ENCODE measurements around the gene ARID5B. TPM values are rescaled to one million over a fixed set of nuclear protein-coding genes. Genes with fewer than 3 reads are reported as not detected.
A peak's percentile ranks its signal among the peaks of the same experiment; 100 is the strongest.

ARID5B gene
- total and polyA plus RNA-seq, 2 experiments from 2014 or later = 53.2 to 55.0 TPM

- DNase-seq (ENCODE audit: low spot score) = no peak
- H3K27me3 ChIP-seq = no peaks in the 10 kb centered on the region
- H3K4me1 ChIP-seq (ENCODE audit: insufficient read depth) = peaks cover 34% of the 10 kb centered on the region
- H3K9me3 ChIP-seq (ENCODE audit: low read depth) = no peaks in the 10 kb centered on the region
- peak overlapping the region; percentile 3 for H2AFZ ChIP-seq
- WGBS (ENCODE audit: low lambda C conversion rate, missing lambda C conversion rate) = 71% methylated on average over 1 of the region's 1 CpG
- peak overlapping the region; percentile 87 for H3K27ac ChIP-seq
- peak overlapping the region; percentile 55 for H3K4me2 ChIP-seq
- H3K4me3 ChIP-seq = no peak overlapping the region
- no peaks in the 10 kb centered on the region for H4K20me1 ChIP-seq (ENCODE audit: insufficient read depth, poor library complexity, severe bottlenecking)
- H3K9me2 ChIP-seq (replicated peaks; ENCODE audit: insufficient read depth) = no peaks in the 10 kb centered on the region
- H3K79me2 ChIP-seq = peaks cover 62% of the 10 kb centered on the region
- no peaks in the 10 kb centered on the region for H3K36me3 ChIP-seq (replicated peaks; ENCODE audit: insufficient read depth, low read depth)
- TF ChIP-seq EZH2phosphoT487 (IDR thresholded peaks at IDR 0.05; ENCODE audit: low read depth, severe bottlenecking, unreplicated experiment) (no peak), EZH2 (IDR thresholded peaks at IDR 0.05; ENCODE audit: borderline replicate concordance) (no peak), CTCF (IDR thresholded peaks at IDR 0.05; ENCODE audit: poor library complexity) (no peak)
Observed at GRCh38 chr10:61943674-61944378, 42.3 kb downstream of the ARID5B start.

GRCh38 chr10:61944410-61945147, 43.1 kb downstream of the ARID5B start:
- TF ChIP-seq CTCF (IDR thresholded peaks at IDR 0.05; ENCODE audit: poor library complexity) (no peak), EZH2phosphoT487 (IDR thresholded peaks at IDR 0.05; ENCODE audit: low read depth, severe bottlenecking, unreplicated experiment) (no peak), EZH2 (IDR thresholded peaks at IDR 0.05; ENCODE audit: borderline replicate concordance) (no peak)
- H3K27ac ChIP-seq = peak overlapping the region; percentile 87
- WGBS (ENCODE audit: low lambda C conversion rate, missing lambda C conversion rate) = 60% methylated on average over 1 of the region's 1 CpG
- no peaks in the 10 kb centered on the region for H3K36me3 ChIP-seq (replicated peaks; ENCODE audit: insufficient read depth, low read depth)
- H3K9me3 ChIP-seq (ENCODE audit: low read depth) = no peaks in the 10 kb centered on the region
- H2AFZ ChIP-seq = no peak overlapping the region
- no peaks in the 10 kb centered on the region for H3K9me2 ChIP-seq (replicated peaks; ENCODE audit: insufficient read depth)
- H4K20me1 ChIP-seq (ENCODE audit: insufficient read depth, poor library complexity, severe bottlenecking) = no peaks in the 10 kb centered on the region
- peak overlapping the region; percentile 26 for H3K4me2 ChIP-seq
- no peak overlapping the region for H3K4me3 ChIP-seq
- peaks cover 64% of the 10 kb centered on the region for H3K79me2 ChIP-seq
- no peaks in the 10 kb centered on the region for H3K27me3 ChIP-seq
- H3K4me1 ChIP-seq (ENCODE audit: insufficient read depth) = peaks cover 28% of the 10 kb centered on the region
- DNase-seq (ENCODE audit: low spot score) = no peak

GRCh38 chr10:61949687-61950086, 48.2 kb downstream of the ARID5B start:
- no peak overlapping the region for H2AFZ ChIP-seq
- peaks cover 18% of the 10 kb centered on the region for H3K4me1 ChIP-seq (ENCODE audit: insufficient read depth)
- TF ChIP-seq CTCF (IDR thresholded peaks at IDR 0.05; ENCODE audit: poor library complexity) = no peak
- H3K27me3 ChIP-seq = no peaks in the 10 kb centered on the region
- H3K4me2 ChIP-seq = no peak overlapping the region
- 84% methylated on average over 2 of the region's 2 CpGs for WGBS (ENCODE audit: low lambda C conversion rate, missing lambda C conversion rate)
- H3K4me3 ChIP-seq = no peak overlapping the region
- no peak for DNase-seq (ENCODE audit: low spot score)
- no peaks in the 10 kb centered on the region for H3K9me2 ChIP-seq (replicated peaks; ENCODE audit: insufficient read depth)
- no peaks in the 10 kb centered on the region for H4K20me1 ChIP-seq (ENCODE audit: insufficient read depth, poor library complexity, severe bottlenecking)
- peaks cover 52% of the 10 kb centered on the region for H3K79me2 ChIP-seq
- H3K27ac ChIP-seq = no peak overlapping the region
- no peaks in the 10 kb centered on the region for H3K9me3 ChIP-seq (ENCODE audit: low read depth)
- H3K36me3 ChIP-seq (replicated peaks; ENCODE audit: insufficient read depth, low read depth) = no peaks in the 10 kb centered on the region
